WTC11 (cell line): ENCODE results near the gene ADAMTS18. TPM values are rescaled to one million over a fixed set of nuclear protein-coding genes. Genes with fewer than 3 reads are reported as not detected.

Source experiments
- ATAC-seq: fragments of 200-7000 bp; cut with Tn5 transposase; 2 replicates; pipeline ENCODE4 v1.10.0; 2021; ENCODE audit warnings: mild to moderate bottlenecking, moderate library complexity
- CTCF ChIA-PET: fragments of 300-600 bp; sonication (Branson Sonifier 250); formaldehyde crosslinking; loops from one replicate; lab custom pipeline; 2021; ENCODE audit warnings: antibody characterized with exemption; lab: Charles Lee
- POLR2A ChIA-PET: fragments of 350-600 bp; sonication (Branson Sonifier 250); formaldehyde crosslinking; loops from one replicate; lab custom pipeline; 2021; ENCODE audit warnings: antibody characterized with exemption; lab: Charles Lee
- DNase-seq: peaks from one replicate; pipeline ENCODE4 v3.0.0; 2021; ENCODE audit warnings: low spot score
- H3K27ac Mint-ChIP-seq: 2 replicates; pipeline ENCODE4 v1.8.0; 2021; ENCODE audit warnings: mixed read lengths
- H3K27me3 Mint-ChIP-seq: 2 replicates; pipeline ENCODE4 v1.8.0; 2021; ENCODE audit warnings: low read depth, mild to moderate bottlenecking, moderate library complexity, mixed read lengths
- H3K36me3 Mint-ChIP-seq: 2 replicates; pipeline ENCODE4 v1.8.0; 2021; ENCODE audit warnings: mixed read lengths
- H3K4me1 Mint-ChIP-seq: 2 replicates; pipeline ENCODE4 v1.8.0; 2022; ENCODE audit warnings: mixed read lengths
- H3K4me3 Mint-ChIP-seq: 2 replicates; pipeline ENCODE4 v1.8.0; 2021; ENCODE audit warnings: mild to moderate bottlenecking, moderate library complexity, mixed read lengths
- H3K9me3 Mint-ChIP-seq: 2 replicates; pipeline ENCODE4 v1.8.0; 2021; ENCODE audit warnings: mixed read lengths
- ATF3 ChIP-seq: sonication (generic); formaldehyde crosslinking; conservative IDR thresholded peaks from 2 replicates; pipeline ENCODE4 v1.8.1; 2022; ENCODE audit warnings: mild to moderate bottlenecking, missing genetic modification reagents
- CDX4 ChIP-seq: fragments of 250-450 bp; sonication (Bioruptor Pico); IDR thresholded peaks from 2 replicates; pipeline ENCODE4 v1.9.0; 2021; ENCODE audit warnings: moderate library complexity, mild to moderate bottlenecking, inconsistent platforms, borderline replicate concordance
- E2F1 ChIP-seq: sonication (generic); formaldehyde crosslinking; IDR thresholded peaks from 2 replicates; pipeline ENCODE4 v1.8.0; 2022; ENCODE audit warnings: mild to moderate bottlenecking, missing genetic modification reagents
- E2F5 ChIP-seq: sonication (generic); formaldehyde crosslinking; IDR thresholded peaks from 2 replicates; pipeline ENCODE4 v1.8.1; 2022; ENCODE audit warnings: mild to moderate bottlenecking, moderate library complexity, missing genetic modification reagents
- ELF4 ChIP-seq: sonication (generic); formaldehyde crosslinking; IDR thresholded peaks from 2 replicates; pipeline ENCODE4 v1.8.1; 2022; ENCODE audit warnings: low read depth, mild to moderate bottlenecking, moderate library complexity, missing genetic modification reagents
- FOXJ3 ChIP-seq: sonication (generic); formaldehyde crosslinking; IDR thresholded peaks from 2 replicates; pipeline ENCODE4 v1.9.0; 2021; ENCODE audit warnings: missing genetic modification reagents, mild to moderate bottlenecking, borderline replicate concordance
- GRHL2 ChIP-seq: fragments of 250-450 bp; sonication (Bioruptor Pico); IDR thresholded peaks from 2 replicates; pipeline ENCODE4 v1.8.0; 2022; ENCODE audit warnings: mild to moderate bottlenecking, moderate library complexity; ENCODE audit not compliant: insufficient replicate concordance, severe bottlenecking
- IRF1 ChIP-seq: sonication (generic); formaldehyde crosslinking; IDR thresholded peaks from 2 replicates; pipeline ENCODE4 v1.8.0; 2023; ENCODE audit warnings: missing genetic modification reagents
- JAZF1 ChIP-seq: fragments of 250-450 bp; sonication (Bioruptor Pico); IDR thresholded peaks from 2 replicates; pipeline ENCODE4 v1.9.0; 2021; ENCODE audit warnings: moderate library complexity, mild to moderate bottlenecking, inconsistent platforms
- JUN ChIP-seq: sonication (generic); formaldehyde crosslinking; IDR thresholded peaks from 2 replicates; pipeline ENCODE4 v1.8.0; 2023; ENCODE audit warnings: mild to moderate bottlenecking, missing genetic modification reagents
- NFATC4 ChIP-seq: fragments of 250-450 bp; sonication (Bioruptor Pico); IDR thresholded peaks from 2 replicates; pipeline ENCODE4 v1.9.0; 2021; ENCODE audit warnings: mild to moderate bottlenecking
- NFE2L1 ChIP-seq: sonication (generic); formaldehyde crosslinking; IDR thresholded peaks from 2 replicates; pipeline ENCODE4 v1.8.1; 2023; ENCODE audit warnings: missing genetic modification reagents
- NFYB ChIP-seq: sonication (generic); formaldehyde crosslinking; conservative IDR thresholded peaks from 2 replicates; pipeline ENCODE4 v1.8.0; 2022; ENCODE audit warnings: low read depth, missing genetic modification reagents
- NR2C2 ChIP-seq: sonication (generic); formaldehyde crosslinking; IDR thresholded peaks from 2 replicates; pipeline ENCODE4 v1.8.0; 2022; ENCODE audit warnings: mild to moderate bottlenecking, missing genetic modification reagents
- NR3C1 ChIP-seq: sonication (generic); formaldehyde crosslinking; conservative IDR thresholded peaks from 2 replicates; pipeline ENCODE4 v1.8.1; 2023; ENCODE audit warnings: low read depth, mild to moderate bottlenecking, missing genetic modification reagents
- PREB ChIP-seq: sonication (generic); formaldehyde crosslinking; IDR thresholded peaks from 2 replicates; pipeline ENCODE4 v1.8.1; 2022; ENCODE audit warnings: mild to moderate bottlenecking, missing genetic modification reagents, moderate library complexity, borderline replicate concordance
- PRRX2 ChIP-seq: fragments of 250-450 bp; sonication (Bioruptor Pico); IDR thresholded peaks from 2 replicates; pipeline ENCODE4 v1.8.0; 2021; ENCODE audit warnings: mild to moderate bottlenecking
- SMAD4 ChIP-seq: sonication (generic); formaldehyde crosslinking; IDR thresholded peaks from 2 replicates; pipeline ENCODE4 v1.8.0; 2022; ENCODE audit warnings: mild to moderate bottlenecking, missing genetic modification reagents
- SOX15 ChIP-seq: fragments of 250-450 bp; sonication (Bioruptor Pico); IDR thresholded peaks from 2 replicates; pipeline ENCODE4 v1.9.0; 2021; ENCODE audit warnings: mild to moderate bottlenecking
- SP1 ChIP-seq: sonication (generic); formaldehyde crosslinking; conservative IDR thresholded peaks from 2 replicates; pipeline ENCODE4 v1.8.1; 2022; ENCODE audit warnings: missing genetic modification reagents
- STAT6 ChIP-seq: sonication (generic); formaldehyde crosslinking; conservative IDR thresholded peaks from 2 replicates; pipeline ENCODE4 v1.8.1; 2023; ENCODE audit warnings: mild to moderate bottlenecking, low read depth, missing genetic modification reagents, moderate library complexity
- TCF7 ChIP-seq: sonication (generic); formaldehyde crosslinking; IDR thresholded peaks from 2 replicates; pipeline ENCODE4 v1.8.0; 2022; ENCODE audit warnings: mild to moderate bottlenecking, low read depth, missing genetic modification reagents, moderate library complexity
- ZMAT4 ChIP-seq: fragments of 250-450 bp; sonication (Bioruptor Pico); IDR thresholded peaks from 2 replicates; pipeline ENCODE4 v1.9.0; 2021; ENCODE audit warnings: mild to moderate bottlenecking
- ZNF138 ChIP-seq: sonication (generic); formaldehyde crosslinking; conservative IDR thresholded peaks from 2 replicates; pipeline ENCODE4 v1.8.1; 2022; ENCODE audit warnings: mild to moderate bottlenecking, moderate library complexity, missing genetic modification reagents
- ZNF232 ChIP-seq: sonication (generic); formaldehyde crosslinking; IDR thresholded peaks from 2 replicates; pipeline ENCODE4 v1.8.0; 2022; ENCODE audit warnings: mild to moderate bottlenecking, missing genetic modification reagents
- ZNF396 ChIP-seq: fragments of 250-450 bp; sonication (Bioruptor Pico); IDR thresholded peaks from 2 replicates; pipeline ENCODE4 v1.8.0; 2021; ENCODE audit warnings: mild to moderate bottlenecking, moderate library complexity, borderline replicate concordance
- ZNF423 ChIP-seq: fragments of 250-450 bp; sonication (Bioruptor Pico); IDR thresholded peaks from 2 replicates; pipeline ENCODE4 v2.1.2; 2022; ENCODE audit warnings: mild to moderate bottlenecking, moderate library complexity
- ZSCAN18 ChIP-seq: fragments of 250-450 bp; sonication (Bioruptor Pico); IDR thresholded peaks from 2 replicates; pipeline ENCODE4 v2.1.2; 2022; ENCODE audit warnings: mild to moderate bottlenecking, moderate library complexity
- total RNA-seq: library from RNA; stranded (reverse); gene quantifications from 3 replicates; pipeline ENCODE4 v1.2.3, GENCODE V29; 2021

The ADAMTS18 gene
- total RNA-seq, 1 experiment from 2014 or later = 0.17 TPM

- Mint-ChIP-seq H3K9me3 (no peaks in the 10 kb centered on the region), H3K36me3 (no peaks in the 10 kb centered on the region), H3K4me3 (no peak overlapping the region), H3K27me3 (no peaks in the 10 kb centered on the region), H3K4me1 (peaks cover 6% of the 10 kb centered on the region; the same call in 1 of the 2 replicates), H3K27ac (no peak overlapping the region)
- ATAC-seq (no peak), DNase-seq (no peak)
- TF ChIP-seq E2F1 (CRISPR knock-in tag) (no peak), ZNF396 (CRISPR knock-in tag) (no peak), E2F5 (CRISPR knock-in tag) (no peak), PRRX2 (no peak), JAZF1 (CRISPR knock-in tag) (no peak), ZNF138 (CRISPR knock-in tag) (no peak), ZMAT4 (no peak), CDX4 (no peak), IRF1 (no peak), NFYB (CRISPR knock-in tag) (no peak), ELF4 (CRISPR knock-in tag) (no peak), STAT6 (no peak), GRHL2 (CRISPR knock-in tag) (no peak), SMAD4 (CRISPR knock-in tag) (no peak), TCF7 (CRISPR knock-in tag) (no peak), NFATC4 (CRISPR knock-in tag) (no peak), ZSCAN18 (CRISPR knock-in tag) (no peak), ZNF232 (CRISPR knock-in tag) (no peak), SOX15 (CRISPR knock-in tag) (no peak), ZNF423 (CRISPR knock-in tag) (no peak)
- POLR2A ChIA-PET = no interaction called here
- CTCF ChIA-PET = no interaction called here
Measured at GRCh38 chr16:77470851-77471250, 36.0 kb upstream of the ADAMTS18 start.

GRCh38 chr16:77469634-77470033 lies 34.8 kb upstream of the ADAMTS18 start:
- Mint-ChIP-seq H3K27ac (no peak overlapping the region), H3K4me3 (no peak overlapping the region), H3K36me3 (no peaks in the 10 kb centered on the region), H3K9me3 (no peaks in the 10 kb centered on the region), H3K27me3 (no peaks in the 10 kb centered on the region), H3K4me1 (peaks cover 6% of the 10 kb centered on the region; the same call in 1 of the 2 replicates)
- CTCF ChIA-PET = no interaction called here
- POLR2A ChIA-PET = no interaction called here
- ATAC-seq = no peak
- no peak for DNase-seq
- TF ChIP-seq NFE2L1 (no peak), NFATC4 (CRISPR knock-in tag) (no peak), FOXJ3 (no peak), JUN (no peak), PREB (CRISPR knock-in tag) (no peak), GRHL2 (CRISPR knock-in tag) (no peak), NR2C2 (CRISPR knock-in tag) (no peak), ATF3 (CRISPR knock-in tag) (no peak), NR3C1 (CRISPR knock-in tag) (no peak), SP1 (CRISPR knock-in tag) (no peak)
